Measurements from ENCODE around the gene SPCS2. TPM values are rescaled to one million over a fixed set of nuclear protein-coding genes. Genes with fewer than 3 reads are reported as not detected.
A peak's percentile ranks its signal among the peaks of the same experiment; 100 is the strongest.

SPCS2 gene
- total RNA-seq, 1 donor from 2014 or later: 112 TPM

DNA sequence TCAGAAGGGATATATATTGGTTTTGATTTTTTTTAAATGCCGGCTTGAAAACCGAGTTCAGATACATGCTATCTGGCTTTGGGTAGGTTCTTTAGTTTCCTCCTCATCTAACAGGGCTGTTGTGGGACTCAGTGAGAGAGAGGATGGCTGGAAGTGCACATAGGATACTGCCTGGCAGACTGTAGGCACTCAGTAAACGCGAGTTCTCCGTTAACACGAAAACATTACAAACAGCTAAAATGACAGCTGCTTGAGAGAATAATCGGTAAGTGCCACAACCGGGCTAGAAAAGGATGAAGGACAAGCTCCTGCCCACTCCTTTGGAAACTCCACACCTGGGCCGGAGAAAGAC, 544 bp upstream of the SPCS2 start:
- Mint-ChIP-seq H3K9me3 (ENCODE audit: unreplicated experiment) (peaks cover 4% of the 10 kb centered on the region), H3K4me3 (ENCODE audit: unreplicated experiment) (peak overlapping the region; percentile 99), H3K36me3 (ENCODE audit: unreplicated experiment) (no peaks in the 10 kb centered on the region), H3K27me3 (ENCODE audit: unreplicated experiment) (peaks cover 9% of the 10 kb centered on the region), H3K4me1 (ENCODE audit: low read depth, unreplicated experiment) (peaks cover 10% of the 10 kb centered on the region), H3K27ac (ENCODE audit: unreplicated experiment) (no peak overlapping the region)
- no peak for DNase-seq
- TF ChIP-seq, protein P1, sequence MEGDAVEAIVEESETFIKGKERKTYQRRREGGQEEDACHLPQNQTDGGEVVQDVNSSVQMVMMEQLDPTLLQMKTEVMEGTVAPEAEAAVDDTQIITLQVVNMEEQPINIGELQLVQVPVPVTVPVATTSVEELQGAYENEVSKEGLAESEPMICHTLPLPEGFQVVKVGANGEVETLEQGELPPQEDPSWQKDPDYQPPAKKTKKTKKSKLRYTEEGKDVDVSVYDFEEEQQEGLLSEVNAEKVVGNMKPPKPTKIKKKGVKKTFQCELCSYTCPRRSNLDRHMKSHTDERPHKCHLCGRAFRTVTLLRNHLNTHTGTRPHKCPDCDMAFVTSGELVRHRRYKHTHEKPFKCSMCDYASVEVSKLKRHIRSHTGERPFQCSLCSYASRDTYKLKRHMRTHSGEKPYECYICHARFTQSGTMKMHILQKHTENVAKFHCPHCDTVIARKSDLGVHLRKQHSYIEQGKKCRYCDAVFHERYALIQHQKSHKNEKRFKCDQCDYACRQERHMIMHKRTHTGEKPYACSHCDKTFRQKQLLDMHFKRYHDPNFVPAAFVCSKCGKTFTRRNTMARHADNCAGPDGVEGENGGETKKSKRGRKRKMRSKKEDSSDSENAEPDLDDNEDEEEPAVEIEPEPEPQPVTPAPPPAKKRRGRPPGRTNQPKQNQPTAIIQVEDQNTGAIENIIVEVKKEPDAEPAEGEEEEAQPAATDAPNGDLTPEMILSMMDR (IDR thresholded peaks at IDR 0.05; ENCODE audit: partially characterized antibody, unreplicated experiment): no peak

DNA sequence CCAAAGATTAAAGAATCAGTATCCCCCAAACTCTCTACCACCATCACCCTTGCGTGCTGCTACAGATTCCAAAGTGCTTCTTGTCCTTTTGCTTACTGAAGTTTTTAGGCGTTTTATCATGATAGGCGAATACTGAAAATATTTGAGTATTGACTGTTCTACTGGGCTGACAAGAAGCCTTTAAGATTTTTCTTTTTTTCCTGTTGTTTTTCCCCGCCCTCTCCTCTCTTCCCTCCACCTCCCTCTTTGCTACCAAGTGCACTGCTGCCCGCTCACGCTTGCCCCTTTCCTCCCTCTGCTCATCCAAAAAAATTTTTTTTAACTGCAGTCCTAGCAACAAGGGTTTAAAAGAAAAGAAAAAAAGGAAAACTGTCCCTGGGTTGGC, 679 bp downstream of the SPCS2 start:
- peak overlapping the region; percentile 99 for H3K4me3 Mint-ChIP-seq (ENCODE audit: unreplicated experiment)
- peaks cover 10% of the 10 kb centered on the region for H3K4me1 Mint-ChIP-seq (ENCODE audit: low read depth, unreplicated experiment)
- H3K9me3 Mint-ChIP-seq (ENCODE audit: unreplicated experiment): peaks cover 4% of the 10 kb centered on the region
- H3K36me3 Mint-ChIP-seq (ENCODE audit: unreplicated experiment): no peaks in the 10 kb centered on the region
- DNase-seq: no peak
- peak overlapping the region; percentile 98 for H3K27ac Mint-ChIP-seq (ENCODE audit: unreplicated experiment)
- H3K27me3 Mint-ChIP-seq (ENCODE audit: unreplicated experiment): peaks cover 9% of the 10 kb centered on the region
- TF ChIP-seq, protein P1 (IDR thresholded peaks at IDR 0.05; ENCODE audit: partially characterized antibody, unreplicated experiment): no peak

DNA sequence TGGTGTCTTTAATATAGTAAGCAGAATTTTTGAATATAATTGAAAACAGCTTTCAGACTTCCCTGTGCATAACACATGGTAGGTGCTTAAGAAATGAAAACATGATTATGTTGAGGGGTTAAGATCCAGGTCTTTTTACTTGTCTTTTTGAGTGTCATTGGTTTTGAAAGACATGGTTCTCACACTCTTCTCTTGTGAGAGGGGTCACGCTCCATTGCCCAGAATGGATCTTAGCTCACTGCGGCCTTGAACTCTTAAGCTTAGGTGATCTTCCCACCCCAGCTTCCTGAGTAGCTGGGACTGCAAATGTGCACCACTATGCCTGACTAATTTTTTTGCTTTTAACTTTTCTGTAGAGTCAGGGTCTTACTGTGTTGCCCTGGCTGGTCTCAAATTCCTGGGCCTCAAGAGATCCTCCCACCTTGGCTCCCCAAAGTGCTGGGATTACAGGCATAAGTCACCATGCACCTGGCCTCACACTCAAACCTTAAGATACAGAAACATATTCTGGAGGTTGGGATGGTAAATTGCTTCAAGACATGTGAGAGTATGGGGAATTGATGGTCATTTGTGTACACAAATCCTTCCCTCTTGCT, 1.4 kb downstream of the SPCS2 start:
- peak overlapping the region; percentile 99 for H3K4me3 Mint-ChIP-seq (ENCODE audit: unreplicated experiment)
- no peaks in the 10 kb centered on the region for H3K36me3 Mint-ChIP-seq (ENCODE audit: unreplicated experiment)
- peaks cover 10% of the 10 kb centered on the region for H3K4me1 Mint-ChIP-seq (ENCODE audit: low read depth, unreplicated experiment)
- H3K9me3 Mint-ChIP-seq (ENCODE audit: unreplicated experiment): peaks cover 4% of the 10 kb centered on the region
- no peak for DNase-seq
- TF ChIP-seq, protein P1 (IDR thresholded peaks at IDR 0.05; ENCODE audit: partially characterized antibody, unreplicated experiment): no peak
- H3K27me3 Mint-ChIP-seq (ENCODE audit: unreplicated experiment): peaks cover 9% of the 10 kb centered on the region
- H3K27ac Mint-ChIP-seq (ENCODE audit: unreplicated experiment): peak overlapping the region; percentile 98

DNA sequence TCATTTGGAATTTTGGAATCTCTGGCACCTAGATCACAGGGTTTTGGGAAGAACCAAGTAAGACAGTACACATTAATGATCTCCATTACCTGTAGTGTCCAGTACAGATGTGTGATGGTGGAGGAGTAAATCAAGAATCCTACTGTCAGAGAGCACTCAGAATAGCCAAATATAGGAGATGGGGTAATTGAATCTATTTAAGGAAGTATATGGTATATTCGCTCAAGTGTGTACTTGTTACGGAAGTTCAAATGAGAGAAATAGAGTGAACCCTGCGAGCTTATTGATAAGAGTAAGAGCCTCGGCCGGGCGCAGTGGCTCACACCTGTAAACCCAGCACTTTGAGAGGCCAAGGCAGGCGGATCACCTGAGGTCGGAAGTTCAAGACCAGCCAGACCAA, 2.2 kb downstream of the SPCS2 start:
- Mint-ChIP-seq H3K27me3 (ENCODE audit: unreplicated experiment) (peaks cover 9% of the 10 kb centered on the region), H3K27ac (ENCODE audit: unreplicated experiment) (no peak overlapping the region), H3K36me3 (ENCODE audit: unreplicated experiment) (no peaks in the 10 kb centered on the region), H3K9me3 (ENCODE audit: unreplicated experiment) (peaks cover 4% of the 10 kb centered on the region), H3K4me1 (ENCODE audit: low read depth, unreplicated experiment) (peaks cover 10% of the 10 kb centered on the region), H3K4me3 (ENCODE audit: unreplicated experiment) (no peak overlapping the region)
- DNase-seq: no peak
- TF ChIP-seq, protein P1 (IDR thresholded peaks at IDR 0.05; ENCODE audit: partially characterized antibody, unreplicated experiment): no peak

DNA sequence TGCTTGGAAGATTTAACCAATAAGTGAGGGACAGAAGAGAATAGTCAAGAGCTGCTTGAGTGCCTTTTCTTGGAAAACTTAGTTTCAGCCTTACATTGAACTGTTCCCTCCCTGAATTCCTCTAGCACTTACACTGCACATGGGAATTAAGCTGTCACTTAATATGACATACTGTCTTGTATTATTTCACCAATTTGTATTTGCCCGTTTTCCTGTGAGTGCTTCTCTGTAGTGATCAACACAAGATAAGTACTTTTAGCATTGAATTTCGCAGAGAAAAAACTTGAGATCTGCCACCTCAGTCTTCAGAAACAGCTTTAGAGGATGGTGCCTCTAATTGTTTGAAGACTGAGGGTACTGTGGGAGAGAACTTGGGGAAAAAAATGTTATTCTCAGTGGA, 3.7 kb downstream of the SPCS2 start:
- no peak overlapping the region for H3K27ac Mint-ChIP-seq (ENCODE audit: unreplicated experiment)
- peaks cover 4% of the 10 kb centered on the region for H3K9me3 Mint-ChIP-seq (ENCODE audit: unreplicated experiment)
- H3K36me3 Mint-ChIP-seq (ENCODE audit: unreplicated experiment): no peaks in the 10 kb centered on the region
- TF ChIP-seq, protein P1 (IDR thresholded peaks at IDR 0.05; ENCODE audit: partially characterized antibody, unreplicated experiment): no peak
- DNase-seq: no peak
- peaks cover 9% of the 10 kb centered on the region for H3K27me3 Mint-ChIP-seq (ENCODE audit: unreplicated experiment)
- H3K4me3 Mint-ChIP-seq (ENCODE audit: unreplicated experiment): no peak overlapping the region
- H3K4me1 Mint-ChIP-seq (ENCODE audit: low read depth, unreplicated experiment): peaks cover 14% of the 10 kb centered on the region

All from glutamatergic neuron (in vitro differentiated cells).